ENCODE measurements around the gene ACSL1. TPM values are rescaled to one million over a fixed set of nuclear protein-coding genes. Genes with fewer than 3 reads are reported as not detected.

The ACSL1 gene
- total RNA-seq, 1 experiment from 2014 or later = 3.5 TPM

GRCh38 chr4:184769141-184769765 lies 56.5 kb downstream of the ACSL1 start:
- Histone ChIP-seq H3K4me1 (ENCODE audit: insufficient read depth, low read length) (no peaks in the 10 kb centered on the region), H2BK20ac (ENCODE audit: low read depth, low read length, poor library complexity, severe bottlenecking) (no peak overlapping the region), H2AK5ac (ENCODE audit: insufficient read length, low read length) (no peak overlapping the region), H4K91ac (ENCODE audit: insufficient read length, low read depth, low read length) (no peak overlapping the region), H3K23ac (ENCODE audit: insufficient read length, low read depth, low read length) (no peak overlapping the region), H4K20me1 (ENCODE audit: control insufficient read depth, insufficient read depth, insufficient read length) (no peaks in the 10 kb centered on the region), H3K18ac (ENCODE audit: insufficient read length, low read depth, low read length) (no peak overlapping the region), H3T11ph (ENCODE audit: low read length) (no peak overlapping the region), H3K56ac (ENCODE audit: insufficient read length, low read depth, low read length) (no peak overlapping the region), H2BK15ac (ENCODE audit: low read depth, low read length) (no peak overlapping the region), H3K27me3 (ENCODE audit: insufficient read depth, low read length) (no peaks in the 10 kb centered on the region), H3K14ac (ENCODE audit: insufficient read depth, low read length) (no peak overlapping the region), H3K4me2 (ENCODE audit: insufficient read depth, insufficient read length, low read length) (no peak overlapping the region), H3K9me3 (ENCODE audit: control insufficient read depth, low read depth, low read length) (no peaks in the 10 kb centered on the region), H3K23me2 (ENCODE audit: insufficient read length, low read depth, low read length, poor library complexity, severe bottlenecking) (no peaks in the 10 kb centered on the region), H3K27ac (ENCODE audit: insufficient read length, low read depth, low read length) (no peak overlapping the region), H4K5ac (ENCODE audit: insufficient read length, low read depth, low read length) (no peak overlapping the region), H3K4ac (ENCODE audit: low read depth, low read length) (no peak overlapping the region), H3K79me1 (ENCODE audit: insufficient read depth, low read depth, low read length, poor library complexity, severe bottlenecking) (no peaks in the 10 kb centered on the region), H2BK12ac (ENCODE audit: insufficient read length, low read depth, low read length) (no peak overlapping the region), H2BK5ac (ENCODE audit: insufficient read length, low read length) (no peak overlapping the region), H4K8ac (replicated peaks; ENCODE audit: insufficient read length, low read depth, low read length) (no peak overlapping the region), H3K79me2 (ENCODE audit: insufficient read depth, low read length) (no peaks in the 10 kb centered on the region), H3K9ac (ENCODE audit: extremely low read depth, insufficient read length, low read length) (no peak overlapping the region), H2AFZ (ENCODE audit: low read length) (no peak overlapping the region), H2BK120ac (ENCODE audit: low read depth, low read length, poor library complexity, severe bottlenecking) (no peak overlapping the region)
- TF ChIP-seq, protein P1, sequence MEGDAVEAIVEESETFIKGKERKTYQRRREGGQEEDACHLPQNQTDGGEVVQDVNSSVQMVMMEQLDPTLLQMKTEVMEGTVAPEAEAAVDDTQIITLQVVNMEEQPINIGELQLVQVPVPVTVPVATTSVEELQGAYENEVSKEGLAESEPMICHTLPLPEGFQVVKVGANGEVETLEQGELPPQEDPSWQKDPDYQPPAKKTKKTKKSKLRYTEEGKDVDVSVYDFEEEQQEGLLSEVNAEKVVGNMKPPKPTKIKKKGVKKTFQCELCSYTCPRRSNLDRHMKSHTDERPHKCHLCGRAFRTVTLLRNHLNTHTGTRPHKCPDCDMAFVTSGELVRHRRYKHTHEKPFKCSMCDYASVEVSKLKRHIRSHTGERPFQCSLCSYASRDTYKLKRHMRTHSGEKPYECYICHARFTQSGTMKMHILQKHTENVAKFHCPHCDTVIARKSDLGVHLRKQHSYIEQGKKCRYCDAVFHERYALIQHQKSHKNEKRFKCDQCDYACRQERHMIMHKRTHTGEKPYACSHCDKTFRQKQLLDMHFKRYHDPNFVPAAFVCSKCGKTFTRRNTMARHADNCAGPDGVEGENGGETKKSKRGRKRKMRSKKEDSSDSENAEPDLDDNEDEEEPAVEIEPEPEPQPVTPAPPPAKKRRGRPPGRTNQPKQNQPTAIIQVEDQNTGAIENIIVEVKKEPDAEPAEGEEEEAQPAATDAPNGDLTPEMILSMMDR (conservative IDR thresholded peaks at IDR 0.05) = no peak
- Mint-ChIP-seq H3K4me1 (no peaks in the 10 kb centered on the region), H3K27ac (no peak overlapping the region), H3K4me3 (no peak overlapping the region), H3K9me3 (no peaks in the 10 kb centered on the region), H3K27me3 (ENCODE audit: low read depth) (no peaks in the 10 kb centered on the region), H3K36me3 (ENCODE audit: insufficient read depth in 1 of 3, low read depth in 3 of 3) (no peaks in the 10 kb centered on the region)
- DNase-seq = no peak
- WGBS (ENCODE audit: extremely low coverage, insufficient read length, low lambda C conversion rate) = no CpG with 5 or more reads among the region's 7 CpGs
